Liver (tissue), 9 donors: ENCODE measurements around the gene DPY19L3. TPM values are rescaled to one million over a fixed set of nuclear protein-coding genes. Genes with fewer than 3 reads are reported as not detected.

ENCODE experiments used
- DNase-seq: peaks from one replicate; pipeline ENCODE4 v3.0.0-alpha.2; 2017; ENCODE audit warnings: low spot score
- H3K27ac ChIP-seq, 2 donors: one replicate each; pipeline ENCODE4 v1.7.0; 2013; ENCODE audit warnings: inconsistent platforms in 2 of 2, low read length in 2 of 2, control low read depth in 1 of 2, low read depth in 1 of 2, mild to moderate bottlenecking in 1 of 2
- H3K27me3 ChIP-seq, 4 donors: one replicate each; pipeline versions ENCODE4 v1.6.1 to v1.7.0; 2013; ENCODE audit warnings: low read length in 3 of 4, inconsistent platforms in 1 of 4, mild to moderate bottlenecking in 1 of 4, moderate library complexity in 1 of 4; ENCODE audit not compliant: control insufficient read depth in 4 of 4, insufficient read depth in 4 of 4
- H3K36me3 ChIP-seq, 4 donors: one replicate each; pipeline versions ENCODE4 v1.6.1 to v1.7.0; 2013; ENCODE audit warnings: low read length in 3 of 4, mild to moderate bottlenecking in 3 of 4, low read depth in 1 of 4, moderate library complexity in 1 of 4; ENCODE audit not compliant: control insufficient read depth in 4 of 4, insufficient read depth in 3 of 4
- H3K4me1 ChIP-seq, 4 donors: one replicate each; pipeline versions ENCODE4 v1.6.1 to v1.7.0; 2013; ENCODE audit warnings: low read length in 3 of 4, mild to moderate bottlenecking in 3 of 4, moderate library complexity in 1 of 4; ENCODE audit not compliant: control insufficient read depth in 4 of 4, insufficient read depth in 4 of 4
- H3K4me3 ChIP-seq, 3 donors: one replicate each; pipeline versions ENCODE4 v1.6.1 to v1.7.0; 2013; ENCODE audit warnings: low read length in 3 of 3, control low read depth in 1 of 3, low read depth in 1 of 3, mild to moderate bottlenecking in 1 of 3
- H3K9ac ChIP-seq, 2 donors: one replicate each; pipeline ENCODE4 v1.7.0; 2013; ENCODE audit warnings: low read length in 2 of 2, mild to moderate bottlenecking in 2 of 2, moderate library complexity in 2 of 2, control low read depth in 1 of 2, low read depth in 1 of 2
- H3K9me3 ChIP-seq, 4 donors: one replicate each; pipeline versions ENCODE4 v1.6.1 to v1.7.0; 2013; ENCODE audit warnings: low read length in 3 of 4; ENCODE audit not compliant: control insufficient read depth in 4 of 4
- HNF4G ChIP-seq: IDR thresholded peaks from 2 replicates; pipeline ENCODE4 v1.6.1; 2016; ENCODE audit warnings: antibody characterized with exemption
- JUND ChIP-seq, 2 donors: IDR thresholded peaks; 2 replicates each; pipeline ENCODE4 v1.6.1; 2016; ENCODE audit warnings: antibody characterized with exemption in 2 of 2
- RAD21 ChIP-seq, 2 donors: IDR thresholded peaks; 2 replicates each; pipeline ENCODE4 v1.6.1; 2016; ENCODE audit warnings: antibody characterized with exemption in 2 of 2, mild to moderate bottlenecking in 2 of 2
- WGBS: extraction: QIAGEN DNeasy Blood & Tissue Kit; methylation state at CpG from one replicate; pipeline ENCODE4 v1.1.7; 2013; 5-methylcytosine and 5-hydroxymethylcytosine counted together
- polyA plus RNA-seq, 2 donors: library from polyadenylated mRNA; stranded (reverse) in 1 of 2; unstranded in 1 of 2; fragments of 200-250 nt in 1 of 2; fragments of >200 nt in 1 of 2; fragmentation: Nextera tagmentation in 1 of 2; extraction: Ambion mirVana in 1 of 2; gene quantifications; one replicate each; pipeline versions ENCODE4 v1.2.1 to v1.2.3, GENCODE V29; 2013 to 2015
- total RNA-seq, 2 donors: library from RNA; depleted of rRNA; stranded (reverse); fragments of >200 nt; gene quantifications; one replicate each; pipeline ENCODE4 v1.2.3, GENCODE V29; 2014
- TF ChIP-seq, protein P1 (sequence below): IDR thresholded peaks from 2 replicates; pipeline ENCODE4 v1.6.1; 2016; ENCODE audit warnings: antibody characterized with exemption
- TF ChIP-seq, protein P2 (sequence below): fragments of 150-350 bp; IDR thresholded peaks from 2 replicates; pipeline ENCODE4 v1.5.1; 2017; ENCODE audit warnings: improper control_type of control experiment, low read depth, low read length; ENCODE audit not compliant: missing input control
- TF ChIP-seq, protein P3 (sequence below): IDR thresholded peaks from 2 replicates; pipeline ENCODE4 v1.6.1; 2016; ENCODE audit warnings: antibody characterized with exemption, mild to moderate bottlenecking
- donor health status: healthy.
- donor health status: healthy.
- donor health status: healthy.
- donor health status: healthy.
- donor health status: healthy.

Gene DPY19L3
- total and polyA plus RNA-seq, 4 donors, result 2.7 to 13.0 (median 7.4) TPM

DNA sequence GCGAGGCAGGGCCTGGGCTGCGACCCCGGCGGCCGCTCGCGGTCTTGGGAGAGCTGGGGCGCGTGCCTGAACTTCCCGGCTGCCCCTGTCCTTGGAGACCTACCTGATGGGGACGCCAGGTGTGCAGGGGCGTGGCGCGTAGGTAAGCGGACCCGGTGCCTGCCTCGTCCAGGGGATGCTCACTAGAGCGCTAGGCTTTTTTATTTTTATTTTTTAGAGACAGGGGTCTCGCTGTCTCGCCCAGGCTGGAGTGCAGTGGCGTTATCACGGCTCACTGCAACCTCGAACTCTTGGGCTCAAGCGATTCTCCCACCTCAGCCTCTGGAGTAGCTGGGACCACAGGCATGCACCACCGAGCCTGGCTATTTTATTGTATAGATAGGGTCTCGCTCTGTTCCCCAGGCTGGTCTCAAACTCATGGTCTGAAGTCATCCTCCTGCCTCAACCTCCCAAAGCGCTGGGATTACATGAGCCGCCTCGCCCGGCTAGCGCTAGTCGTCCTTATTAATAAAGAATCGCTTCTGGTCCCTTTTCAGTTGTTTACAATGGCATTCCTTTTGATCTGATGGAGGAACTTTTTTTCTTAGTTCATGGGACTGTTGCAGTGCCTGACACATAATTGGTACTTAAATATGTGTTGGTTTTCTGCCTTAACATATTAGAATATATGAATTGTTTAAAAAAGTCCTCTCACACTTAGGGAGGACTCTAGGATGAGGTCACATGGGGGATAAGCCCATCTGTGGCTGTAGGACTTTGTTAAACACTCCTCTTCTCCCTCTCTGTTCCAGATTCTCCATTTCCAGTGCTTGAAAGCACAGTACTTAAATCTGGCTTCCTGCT is 812 bp downstream of the DPY19L3 start:
- H3K27ac ChIP-seq, result peak overlapping the region in 1 of 2 donors; percentile 99
- DNase-seq, result no peak
- 17% methylated on average over 33 of the region's 33 CpGs for WGBS

More for the DNA sequence above, 812 bp downstream of the DPY19L3 start:
- TF ChIP-seq, protein P1, sequence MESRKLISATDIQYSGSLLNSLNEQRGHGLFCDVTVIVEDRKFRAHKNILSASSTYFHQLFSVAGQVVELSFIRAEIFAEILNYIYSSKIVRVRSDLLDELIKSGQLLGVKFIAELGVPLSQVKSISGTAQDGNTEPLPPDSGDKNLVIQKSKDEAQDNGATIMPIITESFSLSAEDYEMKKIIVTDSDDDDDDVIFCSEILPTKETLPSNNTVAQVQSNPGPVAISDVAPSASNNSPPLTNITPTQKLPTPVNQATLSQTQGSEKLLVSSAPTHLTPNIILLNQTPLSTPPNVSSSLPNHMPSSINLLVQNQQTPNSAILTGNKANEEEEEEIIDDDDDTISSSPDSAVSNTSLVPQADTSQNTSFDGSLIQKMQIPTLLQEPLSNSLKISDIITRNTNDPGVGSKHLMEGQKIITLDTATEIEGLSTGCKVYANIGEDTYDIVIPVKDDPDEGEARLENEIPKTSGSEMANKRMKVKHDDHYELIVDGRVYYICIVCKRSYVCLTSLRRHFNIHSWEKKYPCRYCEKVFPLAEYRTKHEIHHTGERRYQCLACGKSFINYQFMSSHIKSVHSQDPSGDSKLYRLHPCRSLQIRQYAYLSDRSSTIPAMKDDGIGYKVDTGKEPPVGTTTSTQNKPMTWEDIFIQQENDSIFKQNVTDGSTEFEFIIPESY, result no peak
- TF ChIP-seq, protein P2, sequence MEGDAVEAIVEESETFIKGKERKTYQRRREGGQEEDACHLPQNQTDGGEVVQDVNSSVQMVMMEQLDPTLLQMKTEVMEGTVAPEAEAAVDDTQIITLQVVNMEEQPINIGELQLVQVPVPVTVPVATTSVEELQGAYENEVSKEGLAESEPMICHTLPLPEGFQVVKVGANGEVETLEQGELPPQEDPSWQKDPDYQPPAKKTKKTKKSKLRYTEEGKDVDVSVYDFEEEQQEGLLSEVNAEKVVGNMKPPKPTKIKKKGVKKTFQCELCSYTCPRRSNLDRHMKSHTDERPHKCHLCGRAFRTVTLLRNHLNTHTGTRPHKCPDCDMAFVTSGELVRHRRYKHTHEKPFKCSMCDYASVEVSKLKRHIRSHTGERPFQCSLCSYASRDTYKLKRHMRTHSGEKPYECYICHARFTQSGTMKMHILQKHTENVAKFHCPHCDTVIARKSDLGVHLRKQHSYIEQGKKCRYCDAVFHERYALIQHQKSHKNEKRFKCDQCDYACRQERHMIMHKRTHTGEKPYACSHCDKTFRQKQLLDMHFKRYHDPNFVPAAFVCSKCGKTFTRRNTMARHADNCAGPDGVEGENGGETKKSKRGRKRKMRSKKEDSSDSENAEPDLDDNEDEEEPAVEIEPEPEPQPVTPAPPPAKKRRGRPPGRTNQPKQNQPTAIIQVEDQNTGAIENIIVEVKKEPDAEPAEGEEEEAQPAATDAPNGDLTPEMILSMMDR, result no peak
- TF ChIP-seq JUND (IDR thresholded peaks at IDR 0.05) (no peak), RAD21 (IDR thresholded peaks at IDR 0.05) (no peak), HNF4G (no peak)
- TF ChIP-seq, protein P3, sequence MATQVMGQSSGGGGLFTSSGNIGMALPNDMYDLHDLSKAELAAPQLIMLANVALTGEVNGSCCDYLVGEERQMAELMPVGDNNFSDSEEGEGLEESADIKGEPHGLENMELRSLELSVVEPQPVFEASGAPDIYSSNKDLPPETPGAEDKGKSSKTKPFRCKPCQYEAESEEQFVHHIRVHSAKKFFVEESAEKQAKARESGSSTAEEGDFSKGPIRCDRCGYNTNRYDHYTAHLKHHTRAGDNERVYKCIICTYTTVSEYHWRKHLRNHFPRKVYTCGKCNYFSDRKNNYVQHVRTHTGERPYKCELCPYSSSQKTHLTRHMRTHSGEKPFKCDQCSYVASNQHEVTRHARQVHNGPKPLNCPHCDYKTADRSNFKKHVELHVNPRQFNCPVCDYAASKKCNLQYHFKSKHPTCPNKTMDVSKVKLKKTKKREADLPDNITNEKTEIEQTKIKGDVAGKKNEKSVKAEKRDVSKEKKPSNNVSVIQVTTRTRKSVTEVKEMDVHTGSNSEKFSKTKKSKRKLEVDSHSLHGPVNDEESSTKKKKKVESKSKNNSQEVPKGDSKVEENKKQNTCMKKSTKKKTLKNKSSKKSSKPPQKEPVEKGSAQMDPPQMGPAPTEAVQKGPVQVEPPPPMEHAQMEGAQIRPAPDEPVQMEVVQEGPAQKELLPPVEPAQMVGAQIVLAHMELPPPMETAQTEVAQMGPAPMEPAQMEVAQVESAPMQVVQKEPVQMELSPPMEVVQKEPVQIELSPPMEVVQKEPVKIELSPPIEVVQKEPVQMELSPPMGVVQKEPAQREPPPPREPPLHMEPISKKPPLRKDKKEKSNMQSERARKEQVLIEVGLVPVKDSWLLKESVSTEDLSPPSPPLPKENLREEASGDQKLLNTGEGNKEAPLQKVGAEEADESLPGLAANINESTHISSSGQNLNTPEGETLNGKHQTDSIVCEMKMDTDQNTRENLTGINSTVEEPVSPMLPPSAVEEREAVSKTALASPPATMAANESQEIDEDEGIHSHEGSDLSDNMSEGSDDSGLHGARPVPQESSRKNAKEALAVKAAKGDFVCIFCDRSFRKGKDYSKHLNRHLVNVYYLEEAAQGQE, result no peak
- H3K9me3 ChIP-seq, result no peaks in the 10 kb centered on the region
- peak overlapping the region; percentile 73 to 95 (median 92) for H3K4me3 ChIP-seq
- no peaks in the 10 kb centered on the region for H3K27me3 ChIP-seq
- peaks cover 0 to 14% (median 6%) of the 10 kb centered on the region in 4 donors for H3K36me3 ChIP-seq
- H3K4me1 ChIP-seq, result peaks cover 0 to 20% (median 2%) of the 10 kb centered on the region in 4 donors
- H3K9ac ChIP-seq, result peak overlapping the region in 1 of 2 donors; percentile 98
